ENCODE data around the gene LDLRAD2. TPM values are rescaled to one million over a fixed set of nuclear protein-coding genes. Genes with fewer than 3 reads are reported as not detected.
A peak's percentile ranks its signal among the peaks of the same experiment; 100 is the strongest.

LDLRAD2 gene
- total and polyA plus RNA-seq, 10 of the 15 experiments (the other 5 are each of a cell fraction or from before 2014, with no cell fraction given): 0.04 to 0.23 (median 0.11) TPM; not detected in 7

- RAD21 ChIA-PET (ENCODE audit: unreplicated experiment): no interaction called here
- DNase-seq (ENCODE audit: low read depth, low spot score): no peak
- ATAC-seq: no peak
- peak overlapping the region; percentile 85; the same call in 1 of the 2 replicates for H2AFZ ChIP-seq (ENCODE audit: control insufficient read depth, low read depth, low read length)
- no peak overlapping the region for H3K4me3 ChIP-seq
- H3K27ac ChIP-seq (ENCODE audit: control insufficient read depth, insufficient read depth): peak overlapping the region; percentile 76
- intact Hi-C loops (cut with micrococcal nuclease; ENCODE audit: unreplicated experiment): loop anchor here (5.0 kb wide), 1 partner anchor 73 kb away; no protein-coding TSS in a partner anchor
- no peaks in the 10 kb centered on the region for H4K20me1 ChIP-seq (ENCODE audit: control insufficient read depth, insufficient read depth)
- in situ Hi-C loops (cut with MboI): no loop called here
- no peaks in the 10 kb centered on the region for H3K27me3 ChIP-seq (replicated peaks in 1 of 2; ENCODE audit: control insufficient read depth in 2 of 2, insufficient read depth in 2 of 2, low read length in 1 of 2)
- H3K79me2 ChIP-seq (ENCODE audit: control insufficient read depth, insufficient read depth, low read length): no peaks in the 10 kb centered on the region
- no TSS peak for BruUV-seq (replicated peaks)
- WGBS (ENCODE audit: insufficient coverage, insufficient replicate concordance, low lambda C conversion rate, missing lambda C conversion rate): 91% methylated on average over 7 of the region's 7 CpGs
- H3K9ac ChIP-seq (ENCODE audit: control insufficient read depth, insufficient read depth, low read length): peak overlapping the region; percentile 22; the same call in 1 of the 2 replicates
- POLR2A ChIA-PET: interaction anchor here (0.6 kb wide), 1 partner anchor 13 kb away, joined by 3 read pairs; no protein-coding TSS in a partner anchor
- peaks cover 26% of the 10 kb centered on the region for H3K4me1 ChIP-seq (ENCODE audit: control insufficient read depth, insufficient read depth, low read length)
- CTCF ChIA-PET: interaction anchor here (2.1 kb wide), 1 partner anchor 17 kb away, joined by 11 read pairs; no protein-coding TSS in a partner anchor
- peak overlapping the region; percentile 61 for H3K4me2 ChIP-seq (ENCODE audit: control insufficient read depth, insufficient read depth)
- H3K36me3 ChIP-seq (ENCODE audit: control insufficient read depth in 2 of 2, insufficient read depth in 2 of 2, low read length in 1 of 2): no peaks in the 10 kb centered on the region
- SMC1A ChIA-PET (ENCODE audit: uncharacterized antibody, unreplicated experiment): no interaction called here
- H3K9me3 ChIP-seq (replicated peaks; ENCODE audit: control insufficient read depth, insufficient read depth, low read length): no peaks in the 10 kb centered on the region; the same call in 2 of the 3 replicates
- no peak for FAIRE-seq
- TF ChIP-seq STAT3 (IDR thresholded peaks at IDR 0.05; ENCODE audit: low read depth, low read length): no peak
- peak; percentile 87 for TF ChIP-seq TCF12 (IDR thresholded peaks at IDR 0.05; ENCODE audit: low read depth, low read length)
- no peak for TF ChIP-seq WRNIP1 (IDR thresholded peaks at IDR 0.05; ENCODE audit: borderline replicate concordance, low read depth, low read length)
- no peak for TF ChIP-seq CTCF (IDR thresholded peaks at IDR 0.05 in 2 of 3, conservative IDR thresholded peaks at IDR 0.05 in 1 of 3; ENCODE audit: control insufficient read depth in 2 of 3, extremely low read depth in 1 of 3, insufficient read depth in 1 of 3, low read depth in 3 of 3, low read length in 3 of 3)
- TF ChIP-seq ZBTB33 (IDR thresholded peaks at IDR 0.05): 0 out of 2 replicates have a peak, but pooled peaks have one; percentile 21
- no peak for TF ChIP-seq ZBED1 (IDR thresholded peaks at IDR 0.05; ENCODE audit: borderline replicate concordance)
- no peak for TF ChIP-seq RAD21 (IDR thresholded peaks at IDR 0.05; ENCODE audit: insufficient read depth, low read depth, low read length)
- TF ChIP-seq EZH2 (IDR thresholded peaks at IDR 0.05; ENCODE audit: borderline replicate concordance, control insufficient read depth, low read depth, low read length): no peak
- no peak for TF ChIP-seq ZSCAN29 (IDR thresholded peaks at IDR 0.05)
- peak; percentile 86 for TF ChIP-seq NR2F1 (conservative IDR thresholded peaks at IDR 0.05)
- no peak for TF ChIP-seq IKZF1 (conservative IDR thresholded peaks at IDR 0.05)
- no peak for TF ChIP-seq ZBTB11 (CRISPR knock-in tag; IDR thresholded peaks at IDR 0.05)
- TF ChIP-seq SIN3A (IDR thresholded peaks at IDR 0.05; ENCODE audit: low read depth, low read length): no peak
- TF ChIP-seq ESRRA (IDR thresholded peaks at IDR 0.05; ENCODE audit: low read length): peak; percentile 45; the same call in 1 of the 2 replicates
- TF ChIP-seq IRF5 (IDR thresholded peaks at IDR 0.05; ENCODE audit: borderline replicate concordance): no peak
- TF ChIP-seq POLR2AphosphoS5 (IDR thresholded peaks at IDR 0.05; ENCODE audit: low read length): no peak
Measured at GRCh38 chr1:21865609-21865942, 53.5 kb downstream of the LDLRAD2 start.

Measured in GM12878 (cell line).